Neural cell (in vitro differentiated cells): ENCODE results near the gene RIPK3. TPM values are rescaled to one million over a fixed set of nuclear protein-coding genes. Genes with fewer than 3 reads are reported as not detected.
"Not testable (repeated sequence)": the region's sequence is repeated elsewhere in the genome, so short reads cannot be mapped to it uniquely, and the experiment has no call there.

ENCODE experiments used
- H2AFZ ChIP-seq: fragments of 200-600, 300-800 bp; sonication (generic), shearing (Covaris generic); 2 replicates; pipeline ENCODE4 v1.6.0; 2014; ENCODE audit warnings: low read depth, mild to moderate bottlenecking, antibody characterized with exemption, low read length, moderate library complexity
- H3F3A ChIP-seq: fragments of 200-600 bp; shearing (Covaris generic); 2 replicates; pipeline ENCODE4 v1.6.1; 2016; ENCODE audit warnings: mild to moderate bottlenecking, moderate library complexity, mixed read lengths, antibody characterized with exemption, low read length; ENCODE audit not compliant: insufficient read depth, poor library complexity, severe bottlenecking
- H3K27ac ChIP-seq: fragments of 200-600, 300-800 bp; sonication (generic), shearing (Covaris generic); 2 replicates; pipeline ENCODE4 v1.5.1; 2014; ENCODE audit warnings: mild to moderate bottlenecking, low read length, moderate library complexity
- H3K27me3 ChIP-seq: fragments of 300-800, 200-600 bp; sonication (generic), shearing (Covaris generic); 2 replicates; pipeline ENCODE4 v1.6.0; 2014; ENCODE audit warnings: mild to moderate bottlenecking, low read depth, low read length, moderate library complexity; ENCODE audit not compliant: insufficient read depth
- H3K36me3 ChIP-seq: fragments of 300-800, 200-600 bp; sonication (generic), shearing (Covaris generic); 2 replicates; pipeline ENCODE4 v1.5.1; 2014; ENCODE audit warnings: mild to moderate bottlenecking, antibody characterized with exemption, low read length, moderate library complexity; ENCODE audit not compliant: insufficient read depth
- H3K4me2 ChIP-seq: fragments of 300-800, 200-600 bp; sonication (generic), shearing (Covaris generic); 2 replicates; pipeline ENCODE4 v1.6.0; 2014; ENCODE audit warnings: mild to moderate bottlenecking, low read length
- H3K4me3 ChIP-seq: fragments of 300-800, 200-600 bp; sonication (generic), shearing (Covaris generic); 2 replicates; pipeline ENCODE4 v1.5.1; 2014; ENCODE audit warnings: mild to moderate bottlenecking, low read length, moderate library complexity
- H3K79me2 ChIP-seq: fragments of 200-600 bp; shearing (Covaris generic); replicated peaks from 2 replicates; pipeline ENCODE4 v1.6.0; 2014; ENCODE audit warnings: mild to moderate bottlenecking, low read length, moderate library complexity; ENCODE audit not compliant: insufficient read depth
- H3K9ac ChIP-seq: fragments of 300-800, 200-600 bp; sonication (generic), shearing (Covaris generic); 2 replicates; pipeline ENCODE4 v1.6.1; 2016; ENCODE audit warnings: mild to moderate bottlenecking, low read length, mixed read lengths
- H3K9me2 ChIP-seq: fragments of 200-600 bp; shearing (Covaris generic); 2 replicates; pipeline ENCODE4 v1.6.1; 2016; ENCODE audit warnings: mild to moderate bottlenecking, low read length, mixed read lengths; ENCODE audit not compliant: insufficient read depth
- H3K9me3 ChIP-seq: fragments of 200-600, 300-800 bp; sonication (generic), shearing (Covaris generic); 2 replicates; pipeline ENCODE4 v1.6.1; 2016; ENCODE audit warnings: mild to moderate bottlenecking, mixed run types, low read length, moderate library complexity, mixed read lengths
- H4K20me1 ChIP-seq: fragments of 200-600 bp; shearing (Covaris generic); 2 replicates; pipeline ENCODE4 v1.6.1; 2016; ENCODE audit warnings: mild to moderate bottlenecking, mixed run types; ENCODE audit not compliant: insufficient read depth
- EP300 ChIP-seq: fragments of 450-650 bp; conservative IDR thresholded peaks from 2 replicates; pipeline ENCODE4 v1.6.1; 2014; ENCODE audit warnings: antibody characterized with exemption, mild to moderate bottlenecking, moderate library complexity; ENCODE audit not compliant: poor library complexity, severe bottlenecking
- EZH2 ChIP-seq: fragments of 200-600, 300-800 bp; shearing (Covaris generic), sonication (generic); IDR thresholded peaks from 2 replicates; pipeline ENCODE4 v1.6.1; 2014; ENCODE audit warnings: antibody characterized with exemption, low read length, borderline replicate concordance, mild to moderate bottlenecking; ENCODE audit not compliant: insufficient read depth, poor library complexity, severe bottlenecking
- MXI1 ChIP-seq: fragments of 450-650 bp; conservative IDR thresholded peaks from 2 replicates; pipeline ENCODE4 v1.6.1; 2014; ENCODE audit warnings: antibody characterized with exemption, mild to moderate bottlenecking; ENCODE audit not compliant: poor library complexity, severe bottlenecking
- POLR2AphosphoS5 ChIP-seq: IDR thresholded peaks from 2 replicates; pipeline ENCODE4 v1.6.1; 2012
- RAD21 ChIP-seq: fragments of 450-650 bp; conservative IDR thresholded peaks from 2 replicates; pipeline ENCODE4 v1.6.1; 2014; ENCODE audit warnings: antibody characterized with exemption, mild to moderate bottlenecking, moderate library complexity
- SMC3 ChIP-seq: fragments of 450-650 bp; conservative IDR thresholded peaks from 2 replicates; pipeline ENCODE4 v1.6.1; 2014; ENCODE audit warnings: antibody characterized with exemption, mild to moderate bottlenecking, moderate library complexity; ENCODE audit not compliant: poor library complexity
- TAF1 ChIP-seq: IDR thresholded peaks from 2 replicates; pipeline ENCODE4 v1.6.1; 2012; ENCODE audit warnings: low read depth
- polyA plus RNA-seq: library from polyadenylated mRNA; depleted of rRNA; stranded (reverse); fragments of >200 nt; gene quantifications from 2 replicates; pipeline ENCODE4 v1.2.3, GENCODE V29; 2014
- TF ChIP-seq, protein P1 (sequence below): fragments of 450-650 bp; IDR thresholded peaks from 2 replicates; pipeline ENCODE4 v1.5.1; 2014; ENCODE audit warnings: antibody characterized with exemption, mild to moderate bottlenecking, moderate library complexity; ENCODE audit not compliant: poor library complexity, severe bottlenecking
- TF ChIP-seq, protein P2 (sequence below): IDR thresholded peaks from 2 replicates; pipeline ENCODE4 v1.6.1; 2012; ENCODE audit warnings: borderline replicate concordance

The RIPK3 gene
- polyA plus RNA-seq, 1 donor from 2014 or later = not detected

DNA sequence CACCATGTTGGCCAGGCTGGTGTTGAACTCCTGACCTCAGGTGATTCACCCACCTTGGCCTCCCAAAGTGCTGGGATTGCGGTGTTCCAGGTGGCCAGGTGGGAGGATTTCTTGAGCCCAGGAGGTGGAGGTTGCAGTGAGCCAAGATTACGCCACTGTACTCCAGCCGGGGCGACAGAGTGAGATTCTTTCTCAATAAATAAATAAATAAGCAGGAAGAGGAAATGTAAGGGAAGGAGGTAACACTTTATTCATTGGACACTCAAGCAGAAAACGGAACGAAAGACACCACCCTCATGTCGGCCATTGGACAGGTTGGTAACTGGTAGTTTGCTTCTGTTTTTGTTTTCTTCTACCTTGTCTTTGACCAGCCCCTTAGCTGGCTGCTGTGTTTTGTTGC, 15.2 kb upstream of the RIPK3 start:
- H3K27ac ChIP-seq = no peak overlapping the region
- H4K20me1 ChIP-seq = no peaks in the 10 kb centered on the region
- TF ChIP-seq MXI1 (no peak), SMC3 (no peak), RAD21 (no peak), TAF1 (no peak), POLR2AphosphoS5 (no peak), EP300 (no peak), EZH2 (no peak)
- TF ChIP-seq, protein P1, sequence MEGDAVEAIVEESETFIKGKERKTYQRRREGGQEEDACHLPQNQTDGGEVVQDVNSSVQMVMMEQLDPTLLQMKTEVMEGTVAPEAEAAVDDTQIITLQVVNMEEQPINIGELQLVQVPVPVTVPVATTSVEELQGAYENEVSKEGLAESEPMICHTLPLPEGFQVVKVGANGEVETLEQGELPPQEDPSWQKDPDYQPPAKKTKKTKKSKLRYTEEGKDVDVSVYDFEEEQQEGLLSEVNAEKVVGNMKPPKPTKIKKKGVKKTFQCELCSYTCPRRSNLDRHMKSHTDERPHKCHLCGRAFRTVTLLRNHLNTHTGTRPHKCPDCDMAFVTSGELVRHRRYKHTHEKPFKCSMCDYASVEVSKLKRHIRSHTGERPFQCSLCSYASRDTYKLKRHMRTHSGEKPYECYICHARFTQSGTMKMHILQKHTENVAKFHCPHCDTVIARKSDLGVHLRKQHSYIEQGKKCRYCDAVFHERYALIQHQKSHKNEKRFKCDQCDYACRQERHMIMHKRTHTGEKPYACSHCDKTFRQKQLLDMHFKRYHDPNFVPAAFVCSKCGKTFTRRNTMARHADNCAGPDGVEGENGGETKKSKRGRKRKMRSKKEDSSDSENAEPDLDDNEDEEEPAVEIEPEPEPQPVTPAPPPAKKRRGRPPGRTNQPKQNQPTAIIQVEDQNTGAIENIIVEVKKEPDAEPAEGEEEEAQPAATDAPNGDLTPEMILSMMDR = no peak
- TF ChIP-seq, protein P2, sequence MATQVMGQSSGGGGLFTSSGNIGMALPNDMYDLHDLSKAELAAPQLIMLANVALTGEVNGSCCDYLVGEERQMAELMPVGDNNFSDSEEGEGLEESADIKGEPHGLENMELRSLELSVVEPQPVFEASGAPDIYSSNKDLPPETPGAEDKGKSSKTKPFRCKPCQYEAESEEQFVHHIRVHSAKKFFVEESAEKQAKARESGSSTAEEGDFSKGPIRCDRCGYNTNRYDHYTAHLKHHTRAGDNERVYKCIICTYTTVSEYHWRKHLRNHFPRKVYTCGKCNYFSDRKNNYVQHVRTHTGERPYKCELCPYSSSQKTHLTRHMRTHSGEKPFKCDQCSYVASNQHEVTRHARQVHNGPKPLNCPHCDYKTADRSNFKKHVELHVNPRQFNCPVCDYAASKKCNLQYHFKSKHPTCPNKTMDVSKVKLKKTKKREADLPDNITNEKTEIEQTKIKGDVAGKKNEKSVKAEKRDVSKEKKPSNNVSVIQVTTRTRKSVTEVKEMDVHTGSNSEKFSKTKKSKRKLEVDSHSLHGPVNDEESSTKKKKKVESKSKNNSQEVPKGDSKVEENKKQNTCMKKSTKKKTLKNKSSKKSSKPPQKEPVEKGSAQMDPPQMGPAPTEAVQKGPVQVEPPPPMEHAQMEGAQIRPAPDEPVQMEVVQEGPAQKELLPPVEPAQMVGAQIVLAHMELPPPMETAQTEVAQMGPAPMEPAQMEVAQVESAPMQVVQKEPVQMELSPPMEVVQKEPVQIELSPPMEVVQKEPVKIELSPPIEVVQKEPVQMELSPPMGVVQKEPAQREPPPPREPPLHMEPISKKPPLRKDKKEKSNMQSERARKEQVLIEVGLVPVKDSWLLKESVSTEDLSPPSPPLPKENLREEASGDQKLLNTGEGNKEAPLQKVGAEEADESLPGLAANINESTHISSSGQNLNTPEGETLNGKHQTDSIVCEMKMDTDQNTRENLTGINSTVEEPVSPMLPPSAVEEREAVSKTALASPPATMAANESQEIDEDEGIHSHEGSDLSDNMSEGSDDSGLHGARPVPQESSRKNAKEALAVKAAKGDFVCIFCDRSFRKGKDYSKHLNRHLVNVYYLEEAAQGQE = no peak
- no peaks in the 10 kb centered on the region for H3K79me2 ChIP-seq
- no peak overlapping the region for H3K9ac ChIP-seq
- no peak overlapping the region for H2AFZ ChIP-seq
- no peaks in the 10 kb centered on the region for H3K36me3 ChIP-seq
- peaks cover 11% of the 10 kb centered on the region for H3K27me3 ChIP-seq
- no peak overlapping the region for H3K4me3 ChIP-seq
- H3K9me2 ChIP-seq = no peaks in the 10 kb centered on the region
- H3K4me2 ChIP-seq = no peak overlapping the region
- no peaks in the 10 kb centered on the region for H3K9me3 ChIP-seq
- H3F3A ChIP-seq = no peaks in the 10 kb centered on the region

DNA sequence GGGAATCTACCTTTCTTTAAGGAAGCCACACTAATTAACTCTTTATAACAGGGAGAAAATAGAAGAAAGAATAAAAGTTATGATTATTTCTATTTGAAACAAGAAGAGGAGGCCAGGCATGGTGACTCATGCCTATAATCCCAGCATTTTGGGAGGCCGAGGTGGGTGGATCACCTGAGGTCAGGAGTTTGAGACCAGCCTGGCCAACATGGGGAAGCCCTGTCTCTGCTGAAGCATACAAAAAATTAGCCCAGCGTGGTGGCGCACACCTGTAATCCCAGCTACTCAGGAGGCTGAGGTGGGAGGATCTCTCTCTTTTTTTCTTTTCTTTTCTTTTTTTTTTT, 14.7 kb upstream of the RIPK3 start:
- H3K27me3 ChIP-seq = peaks cover 11% of the 10 kb centered on the region
- H2AFZ ChIP-seq, H3K36me3 ChIP-seq: not testable (repeated sequence)

More for the DNA sequence above, 14.7 kb upstream of the RIPK3 start:
- not testable (repeated sequence) for H4K20me1 ChIP-seq, H3K4me3 ChIP-seq, H3K4me2 ChIP-seq, H3K27ac ChIP-seq, H3K79me2 ChIP-seq, H3K9me2 ChIP-seq, H3F3A ChIP-seq, H3K9ac ChIP-seq, H3K9me3 ChIP-seq
